ENCODE data around the gene PSD2. TPM values are rescaled to one million over a fixed set of nuclear protein-coding genes. Genes with fewer than 3 reads are reported as not detected.

PSD2 gene
- total RNA-seq, 6 experiments from 2014 or later: 0.04 to 0.07 (median 0.07) TPM; not detected in 3

DNA sequence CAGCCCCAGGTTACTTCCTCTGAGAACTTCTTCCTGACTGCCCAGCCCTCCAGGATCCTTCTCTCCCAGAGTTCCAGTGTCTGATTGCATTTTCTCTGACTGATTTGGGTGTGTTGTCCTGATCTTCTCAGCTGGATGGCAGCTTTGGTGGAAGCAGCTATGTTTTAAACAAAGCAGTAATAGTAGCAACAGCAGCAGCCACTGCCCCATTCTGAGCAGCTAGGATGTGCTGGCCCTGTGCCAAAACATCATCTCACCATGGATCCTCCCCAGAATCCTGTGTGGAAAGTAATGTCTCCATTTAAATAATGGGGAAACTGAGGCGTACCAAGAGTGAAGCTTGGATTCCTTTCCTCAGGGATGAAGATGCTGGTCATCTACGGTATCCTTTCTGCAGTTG is 46.4 kb upstream of the PSD2 start:
- Histone ChIP-seq H3K4me1 (peaks cover 0 to 19% (median 8%) of the 10 kb centered on the region in 4 donors), H3K36me3 (no peaks in the 10 kb centered on the region), H3K4me3 (no peak overlapping the region), H3K27ac (no peak overlapping the region), H3K27me3 (no peaks in the 10 kb centered on the region), H3K9me3 (no peaks in the 10 kb centered on the region)
- 78% methylated on average over 2 of the region's 2 CpGs for WGBS (ENCODE audit: insufficient coverage, low coverage, low lambda C conversion rate, missing lambda C conversion rate)
- DNase-seq (no peak), ATAC-seq (no peak)
- TF ChIP-seq, protein P1, sequence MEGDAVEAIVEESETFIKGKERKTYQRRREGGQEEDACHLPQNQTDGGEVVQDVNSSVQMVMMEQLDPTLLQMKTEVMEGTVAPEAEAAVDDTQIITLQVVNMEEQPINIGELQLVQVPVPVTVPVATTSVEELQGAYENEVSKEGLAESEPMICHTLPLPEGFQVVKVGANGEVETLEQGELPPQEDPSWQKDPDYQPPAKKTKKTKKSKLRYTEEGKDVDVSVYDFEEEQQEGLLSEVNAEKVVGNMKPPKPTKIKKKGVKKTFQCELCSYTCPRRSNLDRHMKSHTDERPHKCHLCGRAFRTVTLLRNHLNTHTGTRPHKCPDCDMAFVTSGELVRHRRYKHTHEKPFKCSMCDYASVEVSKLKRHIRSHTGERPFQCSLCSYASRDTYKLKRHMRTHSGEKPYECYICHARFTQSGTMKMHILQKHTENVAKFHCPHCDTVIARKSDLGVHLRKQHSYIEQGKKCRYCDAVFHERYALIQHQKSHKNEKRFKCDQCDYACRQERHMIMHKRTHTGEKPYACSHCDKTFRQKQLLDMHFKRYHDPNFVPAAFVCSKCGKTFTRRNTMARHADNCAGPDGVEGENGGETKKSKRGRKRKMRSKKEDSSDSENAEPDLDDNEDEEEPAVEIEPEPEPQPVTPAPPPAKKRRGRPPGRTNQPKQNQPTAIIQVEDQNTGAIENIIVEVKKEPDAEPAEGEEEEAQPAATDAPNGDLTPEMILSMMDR (IDR thresholded peaks at IDR 0.05): no peak
- no peak for TF ChIP-seq POLR2A (IDR thresholded peaks at IDR 0.05)
- intact Hi-C loops (cut with DNase I): no loop called here

DNA sequence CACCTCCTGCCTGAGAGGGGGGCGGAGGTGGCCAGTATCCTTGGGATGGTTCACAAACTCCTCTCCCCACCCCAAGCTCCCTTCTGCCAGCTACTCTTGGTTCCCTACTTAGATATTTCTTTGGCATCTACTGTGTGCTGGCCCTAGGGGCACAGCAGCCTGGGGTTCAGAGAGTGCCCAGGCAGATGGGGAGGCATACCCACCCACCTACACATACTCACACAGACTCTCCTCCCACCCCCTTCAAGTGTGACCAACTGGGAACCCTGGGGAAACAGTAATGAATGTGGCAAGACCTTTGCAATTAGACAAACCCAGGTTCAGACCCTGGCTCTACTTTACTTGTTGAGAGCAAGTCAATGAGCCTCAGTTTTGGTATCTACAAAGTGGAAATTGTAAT is 44.4 kb upstream of the PSD2 start:
- no CpG with 5 or more reads among the region's 1 CpG for WGBS (ENCODE audit: insufficient coverage, low coverage, low lambda C conversion rate, missing lambda C conversion rate)
- Histone ChIP-seq H3K4me1 (peaks cover 0 to 17% (median 9%) of the 10 kb centered on the region in 4 donors), H3K27ac (no peak overlapping the region), H3K9me3 (no peaks in the 10 kb centered on the region), H3K36me3 (no peaks in the 10 kb centered on the region), H3K4me3 (no peak overlapping the region), H3K27me3 (peaks cover 0 to 4% of the 10 kb centered on the region in 2 donors)
- ATAC-seq (no peak), DNase-seq (no peak)
- intact Hi-C loops (cut with DNase I): loop anchor here in 1 of 2 donors (10.0 kb wide), 1 partner anchor 56 kb away; no protein-coding TSS in a partner anchor
- TF ChIP-seq, protein P1 (IDR thresholded peaks at IDR 0.05): no peak
- TF ChIP-seq POLR2A (IDR thresholded peaks at IDR 0.05): no peak

DNA sequence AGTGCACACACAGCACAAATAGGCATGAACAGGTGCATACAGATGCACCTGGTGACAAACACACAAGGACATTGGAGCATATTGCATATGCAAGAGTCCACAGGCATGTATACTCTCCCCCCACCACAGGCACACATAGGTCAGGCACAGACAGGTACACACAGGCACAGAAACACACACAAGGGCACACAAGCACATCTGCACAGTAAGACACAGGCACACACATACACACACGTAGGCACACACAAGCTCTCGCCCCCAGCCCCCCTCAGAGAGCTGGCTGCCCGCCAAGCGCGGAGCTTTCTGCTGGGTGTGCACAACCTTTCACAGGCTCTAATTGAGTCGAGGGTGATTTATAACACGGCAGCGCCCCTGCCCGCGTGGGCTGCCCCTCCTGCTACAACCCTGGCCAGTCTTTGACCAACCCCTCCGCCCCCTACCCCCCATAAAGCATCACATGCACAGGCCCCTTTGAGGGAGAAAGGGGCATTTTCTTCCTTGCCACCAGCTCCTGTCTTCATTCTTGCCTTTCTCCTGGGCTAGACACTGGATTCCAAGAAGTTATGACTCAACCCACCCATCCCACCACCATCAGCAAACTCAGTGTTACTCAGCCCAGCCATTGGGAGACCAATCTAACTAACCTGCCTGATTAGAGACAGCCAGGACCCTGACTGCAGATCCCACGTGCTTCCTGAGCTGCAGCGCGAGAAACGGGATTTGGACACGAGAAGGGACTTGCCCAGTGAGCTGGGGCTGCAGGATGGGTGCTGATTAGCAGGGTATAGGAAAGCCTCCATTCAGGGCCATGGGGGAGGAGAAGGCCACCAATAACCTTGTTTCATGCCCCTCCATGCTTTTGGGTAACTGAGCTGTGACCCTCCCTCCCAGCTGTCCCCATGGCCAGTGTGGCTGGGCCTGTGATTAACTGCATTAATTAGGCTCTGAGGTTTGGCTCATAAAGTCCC is 42.8 kb upstream of the PSD2 start:
- Histone ChIP-seq H3K9me3 (no peaks in the 10 kb centered on the region), H3K4me1 (peaks cover 0 to 4% (median 1%) of the 10 kb centered on the region in 4 donors), H3K4me3 (no peak overlapping the region), H3K36me3 (no peaks in the 10 kb centered on the region), H3K27ac (no peak overlapping the region), H3K27me3 (peaks cover 0 to 5% of the 10 kb centered on the region in 2 donors)
- intact Hi-C loops (cut with DNase I): loop anchor here in 1 of 2 donors (10.0 kb wide), 1 partner anchor 58 kb away; no protein-coding TSS in a partner anchor
- 63% methylated on average over 6 of the region's 16 CpGs for WGBS (ENCODE audit: insufficient coverage, low coverage, low lambda C conversion rate, missing lambda C conversion rate)
- ATAC-seq: no peak
- no peak for DNase-seq
- TF ChIP-seq POLR2A (IDR thresholded peaks at IDR 0.05): no peak
- TF ChIP-seq, protein P1 (IDR thresholded peaks at IDR 0.05): no peak

DNA sequence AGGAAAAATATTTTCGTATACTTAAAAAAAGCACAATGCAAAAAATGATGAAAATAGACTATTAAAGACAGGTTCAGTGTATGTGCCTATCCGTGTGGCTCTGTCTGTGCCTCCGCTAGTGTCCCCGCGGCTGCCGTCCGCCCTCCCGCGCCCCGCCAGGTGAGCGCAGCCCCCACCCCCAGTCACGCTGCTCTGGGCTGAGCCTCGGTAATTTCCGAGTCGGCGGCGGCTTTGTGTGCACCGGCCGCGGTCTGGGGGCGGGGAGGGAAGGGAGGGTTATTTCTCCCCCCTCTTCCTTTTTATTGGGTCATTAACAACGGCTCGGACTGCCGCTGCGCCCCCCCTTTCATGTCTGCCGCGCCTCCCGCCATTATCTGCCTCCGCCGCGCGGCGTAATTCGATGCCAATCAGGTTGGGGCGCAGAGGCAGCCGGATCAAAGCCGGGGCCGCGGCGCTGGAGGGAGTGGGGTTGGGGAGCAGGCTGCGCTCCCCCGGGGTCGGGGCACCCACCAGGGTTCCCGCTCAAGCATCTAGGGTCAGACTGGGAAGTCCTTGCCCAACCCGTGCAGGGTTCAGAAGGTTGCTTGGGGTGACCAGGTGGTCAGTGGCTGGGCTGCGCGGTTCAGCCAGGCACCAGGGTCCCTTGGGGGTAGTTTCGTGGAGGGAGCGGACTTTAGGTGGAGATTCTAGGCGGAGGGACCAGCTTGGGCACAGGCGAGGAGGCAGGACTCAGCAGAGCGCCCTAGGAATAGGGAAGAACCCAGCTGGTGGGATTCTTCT is 39.5 kb upstream of the PSD2 start:
- TF ChIP-seq POLR2A (IDR thresholded peaks at IDR 0.05): no peak
- TF ChIP-seq, protein P1 (IDR thresholded peaks at IDR 0.05): no peak
- peaks cover 0 to 4% (median under 1%) of the 10 kb centered on the region in 4 donors for H3K4me1 ChIP-seq
- no peaks in the 10 kb centered on the region for H3K36me3 ChIP-seq
- H3K27ac ChIP-seq: no peak overlapping the region
- intact Hi-C loops (cut with DNase I): loop anchor here in 1 of 2 donors (10.0 kb wide), 1 partner anchor 61 kb away; no protein-coding TSS in a partner anchor
- DNase-seq (no peak), ATAC-seq (peak in 2 of 4 donors; percentile 14 to 21)
- no peaks in the 10 kb centered on the region for H3K9me3 ChIP-seq
- H3K4me3 ChIP-seq: no peak overlapping the region
- 24% methylated on average over 29 of the region's 52 CpGs for WGBS (ENCODE audit: insufficient coverage, low coverage, low lambda C conversion rate, missing lambda C conversion rate)
- peaks cover 0 to 5% of the 10 kb centered on the region in 2 donors for H3K27me3 ChIP-seq

Data from right lobe of liver (tissue), 6 donors.